C4-2B (cell line): ENCODE data around the gene ELAVL1.
"Not testable (repeated sequence)": the region's sequence is repeated elsewhere in the genome, so short reads cannot be mapped to it uniquely, and the experiment has no call there.

Experiments used
- H3K27ac ChIP-seq: fragments of 450-650 bp; 2 replicates; pipeline ENCODE4 v1.5.1; 2017
- CTCF ChIP-seq: fragments of 450-650 bp; conservative IDR thresholded peaks from 2 replicates; pipeline ENCODE4 v1.5.1; 2017; ENCODE audit warnings: mild to moderate bottlenecking
- ZFX ChIP-seq: fragments of 450-650 bp; IDR thresholded peaks from 2 replicates; pipeline ENCODE4 v1.6.1; 2017

The ELAVL1 gene

GRCh38 chr19:7921967-7922835 lies 83.2 kb downstream of the ELAVL1 start:
- H3K27ac ChIP-seq = peak overlapping the region; percentile 83
- TF ChIP-seq CTCF (no peak), ZFX (no peak)

- TF ChIP-seq CTCF (no peak), ZFX (no peak)
- H3K27ac ChIP-seq = peak overlapping the region; percentile 83
Observed at GRCh38 chr19:7921302-7921966, 84.0 kb downstream of the ELAVL1 start.

- H3K27ac ChIP-seq = peak overlapping the region; percentile 83
- TF ChIP-seq ZFX (peak; percentile 37; the same call in 1 of the 2 replicates), CTCF (no peak)
Observed at GRCh38 chr19:7920519-7921301, 84.7 kb downstream of the ELAVL1 start.

- peak within 1 kb of the TSS; percentile 83 for H3K27ac ChIP-seq
- TF ChIP-seq ZFX (no peak), CTCF (no peak)
Observed at GRCh38 chr19:7919610-7920518, 85.6 kb downstream of the ELAVL1 start, which contains the start of gene SNAPC2. Gene SNAPC2 (plus strand): TSS chr19:7920338. CDS start chr19:7920367, 29 bp downstream.

DNA sequence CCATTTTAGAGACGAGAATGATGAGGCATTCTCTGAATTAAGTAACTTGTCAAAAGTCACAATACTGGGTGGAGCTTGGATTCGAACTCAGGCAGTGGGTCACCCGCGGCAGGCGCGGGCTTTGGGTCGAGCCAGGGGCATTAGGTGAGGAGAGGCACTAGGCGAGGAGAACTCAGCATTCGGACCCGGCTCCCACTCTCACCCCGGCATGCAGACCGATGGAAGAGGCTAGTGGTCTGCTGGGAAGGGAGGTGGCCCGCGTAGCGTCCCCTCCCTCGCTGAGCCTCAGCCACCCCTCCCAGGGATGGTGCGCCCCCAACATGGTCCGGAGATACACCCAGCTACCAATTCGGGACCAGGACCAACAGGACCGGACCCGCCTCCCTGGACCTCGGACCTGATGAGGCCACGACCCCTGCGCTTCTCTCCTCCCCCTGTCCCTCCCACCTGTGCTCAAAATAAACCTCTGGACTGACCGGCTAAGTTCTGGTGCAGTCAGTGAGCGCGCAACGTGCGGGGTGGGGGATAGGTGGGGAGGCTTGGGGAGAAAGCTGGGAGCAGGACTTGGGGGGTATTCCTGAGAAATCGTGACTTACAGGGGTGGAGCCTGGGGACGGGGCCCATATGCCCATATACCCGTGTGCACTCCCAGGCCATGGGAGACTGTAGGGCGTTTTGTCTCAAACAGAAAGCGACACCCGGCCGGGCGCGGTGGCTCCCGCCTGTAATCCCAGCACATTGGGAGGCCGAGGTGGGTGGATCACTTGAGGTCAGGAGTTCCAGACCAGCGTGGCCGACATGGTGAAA lies 86.6 kb downstream of the ELAVL1 start:
- H3K27ac ChIP-seq = no peak overlapping the region

GRCh38 chr19:7918062-7918614 lies 87.3 kb downstream of the ELAVL1 start:
- H3K27ac ChIP-seq = not testable (repeated sequence)

More for the DNA sequence above, 86.6 kb downstream of the ELAVL1 start:
- no peak for TF ChIP-seq CTCF
- no peak for TF ChIP-seq ZFX
